Astrocyte of the cerebellum (primary cell): ENCODE results near the gene KCND2.

Experiments used
- DNase-seq: peaks from one replicate; pipeline ENCODE4 v3.0.0-alpha.2; 2011; ENCODE audit warnings: low read depth
- H3K4me3 ChIP-seq: 2 replicates; pipeline ENCODE4 v1.5.1; 2011; ENCODE audit warnings: mild to moderate bottlenecking, low read depth, low read length, moderate library complexity
- in situ Hi-C: cut with HindIII; loops from 2 replicates; pipeline ENCODE4 v1.10.0; 2017; ENCODE audit warnings: low sequenced_read_pairs
- TF ChIP-seq, protein P1 (sequence below): IDR thresholded peaks from 2 replicates; pipeline ENCODE4 v1.5.1; 2012; ENCODE audit warnings: low read length, low read depth, moderate library complexity, mild to moderate bottlenecking; ENCODE audit errors: missing control alignments

KCND2 gene

DNA sequence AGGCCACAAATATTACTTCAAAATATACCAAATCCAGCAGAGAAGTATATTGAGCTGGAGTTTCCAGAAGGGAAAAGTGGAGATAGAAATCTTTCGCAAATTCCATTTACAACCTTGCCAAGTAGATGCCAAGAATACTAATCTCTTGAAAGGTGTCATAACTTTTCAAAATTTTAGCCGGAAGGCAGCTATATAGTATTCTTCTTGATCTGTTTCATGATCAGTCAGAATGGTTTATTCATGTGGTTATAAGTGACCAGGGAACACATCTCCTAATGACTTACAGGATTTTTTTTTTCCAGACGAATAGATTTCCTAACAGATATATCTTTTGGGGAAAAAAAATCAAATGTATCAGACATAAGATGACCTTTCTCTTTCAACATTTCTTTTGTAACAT lies 314.3 kb downstream of the KCND2 start:
- TF ChIP-seq, protein P1, sequence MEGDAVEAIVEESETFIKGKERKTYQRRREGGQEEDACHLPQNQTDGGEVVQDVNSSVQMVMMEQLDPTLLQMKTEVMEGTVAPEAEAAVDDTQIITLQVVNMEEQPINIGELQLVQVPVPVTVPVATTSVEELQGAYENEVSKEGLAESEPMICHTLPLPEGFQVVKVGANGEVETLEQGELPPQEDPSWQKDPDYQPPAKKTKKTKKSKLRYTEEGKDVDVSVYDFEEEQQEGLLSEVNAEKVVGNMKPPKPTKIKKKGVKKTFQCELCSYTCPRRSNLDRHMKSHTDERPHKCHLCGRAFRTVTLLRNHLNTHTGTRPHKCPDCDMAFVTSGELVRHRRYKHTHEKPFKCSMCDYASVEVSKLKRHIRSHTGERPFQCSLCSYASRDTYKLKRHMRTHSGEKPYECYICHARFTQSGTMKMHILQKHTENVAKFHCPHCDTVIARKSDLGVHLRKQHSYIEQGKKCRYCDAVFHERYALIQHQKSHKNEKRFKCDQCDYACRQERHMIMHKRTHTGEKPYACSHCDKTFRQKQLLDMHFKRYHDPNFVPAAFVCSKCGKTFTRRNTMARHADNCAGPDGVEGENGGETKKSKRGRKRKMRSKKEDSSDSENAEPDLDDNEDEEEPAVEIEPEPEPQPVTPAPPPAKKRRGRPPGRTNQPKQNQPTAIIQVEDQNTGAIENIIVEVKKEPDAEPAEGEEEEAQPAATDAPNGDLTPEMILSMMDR = no peak
- in situ Hi-C loops = no loop called here
- H3K4me3 ChIP-seq = no peak overlapping the region
- no peak for DNase-seq

DNA sequence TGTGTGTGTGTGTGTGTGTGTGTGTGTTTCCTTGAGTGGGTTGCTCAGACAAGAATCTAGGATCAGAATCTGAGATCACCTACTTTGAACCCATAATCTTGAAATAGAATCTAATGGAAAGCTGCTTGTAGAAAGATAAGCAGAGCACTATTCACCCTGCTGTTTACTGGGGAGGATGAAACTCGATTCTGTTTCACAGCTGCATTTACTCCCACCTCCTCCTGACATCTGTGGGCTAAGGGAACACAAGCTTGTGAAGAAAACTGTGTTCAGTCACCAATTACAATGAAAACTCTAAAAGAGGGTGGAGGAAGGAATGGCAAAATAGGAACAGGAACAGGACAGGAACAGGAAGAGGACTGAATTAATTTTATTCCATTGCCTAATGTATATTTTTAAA lies 315.4 kb downstream of the KCND2 start:
- no peak overlapping the region for H3K4me3 ChIP-seq
- in situ Hi-C loops = no loop called here
- no peak for DNase-seq
- TF ChIP-seq, protein P1 = no peak

- H3K4me3 ChIP-seq = no peak overlapping the region
- no peak for DNase-seq
- TF ChIP-seq, protein P1 = no peak
- in situ Hi-C loops = no loop called here
Observed at GRCh38 chr7:120588862-120589261, 315.9 kb downstream of the KCND2 start.

DNA sequence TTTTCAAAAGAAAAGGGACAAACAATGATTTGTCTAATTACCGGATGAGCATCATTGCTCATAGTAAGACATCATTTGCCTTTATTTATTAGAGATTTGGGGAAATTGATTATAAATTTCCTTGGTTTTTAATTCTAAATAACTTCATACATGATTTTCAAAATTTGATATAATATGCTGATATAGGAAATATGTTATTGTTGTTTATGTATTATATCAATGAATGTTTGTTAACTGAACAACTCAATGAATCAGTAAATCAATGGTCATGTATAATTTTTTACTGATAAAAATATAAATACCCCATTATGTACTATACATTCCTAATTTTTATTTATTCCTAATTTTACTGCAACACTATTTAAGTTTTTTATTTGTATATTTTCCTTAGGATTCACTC lies 327.6 kb downstream of the KCND2 start:
- TF ChIP-seq, protein P1 = no peak
- no peak for DNase-seq
- in situ Hi-C loops = no loop called here
- no peak overlapping the region for H3K4me3 ChIP-seq

- no peak overlapping the region for H3K4me3 ChIP-seq
- in situ Hi-C loops = no loop called here
- TF ChIP-seq, protein P1 = no peak
- no peak for DNase-seq
Observed at GRCh38 chr7:120603366-120603765, 330.4 kb downstream of the KCND2 start.

GRCh38 chr7:120609136-120609753 lies 336.3 kb downstream of the KCND2 start:
- H3K4me3 ChIP-seq = no peak overlapping the region
- in situ Hi-C loops = no loop called here
- TF ChIP-seq, protein P1 = no peak
- DNase-seq = peak; percentile 16
